Mesenchymal stem cell (in vitro differentiated cells and primary cell): Measurements from ENCODE around the gene REELD1.
A peak's percentile ranks its signal among the peaks of the same experiment; 100 is the strongest.

Source experiments
- DNase-seq: peaks from one replicate; pipeline ENCODE4 v3.0.0-alpha.2; 2013
- H2AFZ ChIP-seq: one replicate; pipeline ENCODE4 v1.6.1; 2013; ENCODE audit warnings: low read depth, mild to moderate bottlenecking, control low read depth, inconsistent platforms, low read length, moderate library complexity
- H2AK5ac ChIP-seq: 2 replicates; pipeline ENCODE4 v1.6.1; 2013; ENCODE audit warnings: low read length, moderate library complexity, mild to moderate bottlenecking, inconsistent platforms; ENCODE audit not compliant: severe bottlenecking
- H2BK120ac ChIP-seq: one replicate; pipeline ENCODE4 v1.6.1; 2013; ENCODE audit warnings: low read depth, mild to moderate bottlenecking, inconsistent platforms, low read length, moderate library complexity
- H2BK12ac ChIP-seq, 2 experiments: one replicate each; pipeline ENCODE4 v1.6.1; 2013; ENCODE audit warnings: inconsistent platforms in 2 of 2, low read length in 2 of 2, mild to moderate bottlenecking in 2 of 2, moderate library complexity in 2 of 2, control low read depth in 1 of 2
- H2BK15ac ChIP-seq: one replicate; pipeline ENCODE4 v1.6.1; 2013; ENCODE audit warnings: mild to moderate bottlenecking, low read depth, inconsistent platforms; ENCODE audit not compliant: poor library complexity, severe bottlenecking
- H2BK5ac ChIP-seq: 2 replicates; pipeline ENCODE4 v1.6.1; 2013; ENCODE audit warnings: low read depth, mild to moderate bottlenecking, low read length, control low read depth, inconsistent platforms; ENCODE audit not compliant: poor library complexity, severe bottlenecking
- H3K14ac ChIP-seq, 2 experiments: one replicate each; pipeline ENCODE4 v1.6.1; 2013; ENCODE audit warnings: inconsistent platforms in 2 of 2, low read length in 2 of 2, control low read depth in 1 of 2, mild to moderate bottlenecking in 1 of 2, moderate library complexity in 1 of 2
- H3K18ac ChIP-seq, 2 experiments: one replicate each; pipeline ENCODE4 v1.6.1; 2013; ENCODE audit warnings: inconsistent platforms in 2 of 2, low read length in 2 of 2, control low read depth in 1 of 2, low read depth in 1 of 2, mild to moderate bottlenecking in 1 of 2
- H3K23ac ChIP-seq, 2 experiments: one replicate each; pipeline ENCODE4 v1.6.1; 2013; ENCODE audit warnings: inconsistent platforms in 2 of 2, low read length in 2 of 2, mild to moderate bottlenecking in 2 of 2, moderate library complexity in 2 of 2, control low read depth in 1 of 2
- H3K27ac ChIP-seq: 2 replicates; pipeline ENCODE4 v1.5.1; 2013; ENCODE audit warnings: mild to moderate bottlenecking, moderate library complexity, low read length, control low read depth, inconsistent platforms; ENCODE audit not compliant: poor library complexity, severe bottlenecking
- H3K27me3 ChIP-seq, 2 experiments: 2 replicates each; pipeline versions ENCODE4 v1.6.1 to v1.7.0; 2013; ENCODE audit warnings: low read length in 2 of 2, mild to moderate bottlenecking in 2 of 2, moderate library complexity in 2 of 2, control low read depth in 1 of 2, inconsistent platforms in 1 of 2; ENCODE audit not compliant: control insufficient read depth in 1 of 2, insufficient read depth in 1 of 2
- H3K36me3 ChIP-seq, 2 experiments: 2 replicates each; pipeline versions ENCODE4 v1.6.1 to v1.7.0; 2013; ENCODE audit warnings: low read length in 2 of 2, control low read depth in 1 of 2, inconsistent platforms in 1 of 2, low read depth in 1 of 2, mild to moderate bottlenecking in 1 of 2; ENCODE audit not compliant: insufficient read depth in 2 of 2, control insufficient read depth in 1 of 2
- H3K4ac ChIP-seq, 2 experiments: one replicate each; pipeline ENCODE4 v1.6.1; 2013; ENCODE audit warnings: inconsistent platforms in 2 of 2, low read length in 2 of 2, mild to moderate bottlenecking in 2 of 2, moderate library complexity in 2 of 2, control low read depth in 1 of 2, low read depth in 1 of 2
- H3K4me1 ChIP-seq: 2 replicates; pipeline ENCODE4 v1.6.1; 2013; ENCODE audit warnings: low read depth, low read length, control low read depth; ENCODE audit not compliant: control insufficient read depth, insufficient read depth
- H3K4me2 ChIP-seq: 2 replicates; pipeline ENCODE4 v1.6.1; 2013; ENCODE audit warnings: low read length, mild to moderate bottlenecking, inconsistent platforms; ENCODE audit not compliant: poor library complexity, severe bottlenecking
- H3K4me3 ChIP-seq, 2 experiments: 2 replicates each; pipeline versions ENCODE4 v1.5.1 to v1.7.0; 2013; ENCODE audit warnings: low read length in 2 of 2, mild to moderate bottlenecking in 2 of 2, control low read depth in 1 of 2, low read depth in 1 of 2; ENCODE audit not compliant: insufficient read depth in 1 of 2
- H3K79me1 ChIP-seq: replicated peaks from 2 replicates; pipeline ENCODE4 v1.6.1; 2013; ENCODE audit warnings: mild to moderate bottlenecking, control low read depth, low read length, inconsistent platforms; ENCODE audit not compliant: poor library complexity, severe bottlenecking
- H3K9ac ChIP-seq: 2 replicates; pipeline ENCODE4 v1.7.0; 2013; ENCODE audit warnings: mild to moderate bottlenecking, low read length, moderate library complexity
- H3K9me3 ChIP-seq: 2 replicates; pipeline ENCODE4 v1.7.0; 2013; ENCODE audit warnings: mild to moderate bottlenecking, low read length; ENCODE audit not compliant: control insufficient read depth
- H4K8ac ChIP-seq: one replicate; pipeline ENCODE4 v1.6.1; 2013; ENCODE audit warnings: inconsistent platforms, mild to moderate bottlenecking, low read length, moderate library complexity
- H4K91ac ChIP-seq: one replicate; pipeline ENCODE4 v1.6.1; 2013; ENCODE audit warnings: mild to moderate bottlenecking, low read length, inconsistent platforms
- WGBS: methylation state at CpG from one replicate; pipeline ENCODE4 v1.1.7; 2013; ENCODE audit warnings: mixed read lengths; 5-methylcytosine and 5-hydroxymethylcytosine counted together

Gene REELD1

GRCh38 chr4:146232131-146232722 lies 17.9 kb downstream of the REELD1 start:
- H3K4ac ChIP-seq, result no peak overlapping the region
- H2BK120ac ChIP-seq, result no peak overlapping the region
- H2BK15ac ChIP-seq, result no peak overlapping the region
- H3K4me3 ChIP-seq, result no peak overlapping the region
- H3K4me1 ChIP-seq, result no peaks in the 10 kb centered on the region
- H3K9ac ChIP-seq, result no peak overlapping the region
- no peak overlapping the region for H2BK12ac ChIP-seq
- 91% methylated on average over 1 of the region's 1 CpG for WGBS
- no peak overlapping the region for H2AK5ac ChIP-seq
- H2BK5ac ChIP-seq, result no peak overlapping the region
- H3K36me3 ChIP-seq, result no peaks in the 10 kb centered on the region
- peaks cover 7% of the 10 kb centered on the region for H3K9me3 ChIP-seq
- no peak overlapping the region for H3K23ac ChIP-seq
- H2AFZ ChIP-seq, result no peak overlapping the region
- no peak for DNase-seq
- no peaks in the 10 kb centered on the region for H3K27me3 ChIP-seq
- no peak overlapping the region for H3K18ac ChIP-seq
- H3K4me2 ChIP-seq, result no peak overlapping the region
- no peak overlapping the region for H3K27ac ChIP-seq
- H3K14ac ChIP-seq, result no peak overlapping the region
- H3K79me1 ChIP-seq, result no peaks in the 10 kb centered on the region
- no peak overlapping the region for H4K91ac ChIP-seq
- H4K8ac ChIP-seq, result no peak overlapping the region

- no peak overlapping the region for H2AFZ ChIP-seq
- 86% methylated on average over 7 of the region's 8 CpGs for WGBS
- H3K79me1 ChIP-seq, result no peaks in the 10 kb centered on the region
- no peaks in the 10 kb centered on the region for H3K36me3 ChIP-seq
- H3K18ac ChIP-seq, result peak overlapping the region; percentile 13 to 49
- no peak overlapping the region for H2BK15ac ChIP-seq
- no peak overlapping the region for H3K27ac ChIP-seq
- no peak overlapping the region for H3K23ac ChIP-seq
- no peaks in the 10 kb centered on the region for H3K27me3 ChIP-seq
- no peak overlapping the region for H3K14ac ChIP-seq
- H2BK120ac ChIP-seq, result peak overlapping the region; percentile 64
- H4K8ac ChIP-seq, result peak overlapping the region; percentile 55
- peak overlapping the region; percentile 59 for H4K91ac ChIP-seq
- DNase-seq, result peak; percentile 26
- peak overlapping the region; percentile 3 to 94 for H2BK12ac ChIP-seq
- H2BK5ac ChIP-seq, result no peak overlapping the region
- H3K4ac ChIP-seq, result no peak overlapping the region
- H3K4me3 ChIP-seq, result no peak overlapping the region
- H2AK5ac ChIP-seq, result no peak overlapping the region
- H3K9ac ChIP-seq, result no peak overlapping the region
- no peaks in the 10 kb centered on the region for H3K4me1 ChIP-seq
- no peak overlapping the region for H3K4me2 ChIP-seq
- H3K9me3 ChIP-seq, result peaks cover 7% of the 10 kb centered on the region
Measured at GRCh38 chr4:146235654-146236177, 21.4 kb downstream of the REELD1 start.

- no peak for DNase-seq
- H2BK120ac ChIP-seq, result no peak overlapping the region
- no peak overlapping the region for H2AFZ ChIP-seq
- H3K27me3 ChIP-seq, result no peaks in the 10 kb centered on the region
- H3K4me1 ChIP-seq, result no peaks in the 10 kb centered on the region
- peak overlapping the region; percentile 0 to 4 for H2BK12ac ChIP-seq
- no peak overlapping the region for H4K91ac ChIP-seq
- H3K18ac ChIP-seq, result no peak overlapping the region
- peaks cover 7% of the 10 kb centered on the region for H3K9me3 ChIP-seq
- no peak overlapping the region for H2BK15ac ChIP-seq
- H3K23ac ChIP-seq, result no peak overlapping the region
- no peak overlapping the region for H3K27ac ChIP-seq
- H3K14ac ChIP-seq, result no peak overlapping the region
- no peak overlapping the region for H3K9ac ChIP-seq
- no peak overlapping the region for H3K4ac ChIP-seq
- no peaks in the 10 kb centered on the region for H3K36me3 ChIP-seq
- no peak overlapping the region for H3K4me3 ChIP-seq
- 100% methylated on average over 2 of the region's 5 CpGs for WGBS
- H2BK5ac ChIP-seq, result no peak overlapping the region
- no peak overlapping the region for H4K8ac ChIP-seq
- H3K79me1 ChIP-seq, result no peaks in the 10 kb centered on the region
- no peak overlapping the region for H2AK5ac ChIP-seq
- H3K4me2 ChIP-seq, result no peak overlapping the region
Measured at GRCh38 chr4:146236216-146236615, 21.9 kb downstream of the REELD1 start.

GRCh38 chr4:146237092-146237491 lies 22.8 kb downstream of the REELD1 start:
- Histone ChIP-seq H3K4me1 (peaks cover 3% of the 10 kb centered on the region), H2BK120ac (no peak overlapping the region), H4K8ac (no peak overlapping the region), H2BK12ac (no peak overlapping the region), H3K36me3 (no peaks in the 10 kb centered on the region), H3K4ac (no peak overlapping the region), H2BK15ac (no peak overlapping the region), H3K9ac (no peak overlapping the region), H3K27ac (no peak overlapping the region), H3K79me1 (no peaks in the 10 kb centered on the region), H3K4me3 (no peak overlapping the region), H2BK5ac (no peak overlapping the region), H3K4me2 (no peak overlapping the region), H3K9me3 (peaks cover 3% of the 10 kb centered on the region), H2AK5ac (no peak overlapping the region), H2AFZ (no peak overlapping the region), H3K23ac (no peak overlapping the region), H3K18ac (no peak overlapping the region), H3K27me3 (no peaks in the 10 kb centered on the region), H3K14ac (no peak overlapping the region), H4K91ac (no peak overlapping the region)
- no peak for DNase-seq
- WGBS, result 81% methylated on average over 6 of the region's 6 CpGs
